ENCODE data around the gene GOLIM4. TPM values are rescaled to one million over a fixed set of nuclear protein-coding genes. Genes with fewer than 3 reads are reported as not detected.

Gene GOLIM4
- total RNA-seq, 1 experiment from 2014 or later = 30.0 TPM

GRCh38 chr3:167973046-167973445 lies 122.7 kb downstream of the GOLIM4 start (continued):
- TF ChIP-seq ZMAT4 (CRISPR knock-in tag; IDR thresholded peaks at IDR 0.05) (no peak), ARID4B (CRISPR knock-in tag; IDR thresholded peaks at IDR 0.05; ENCODE audit: borderline replicate concordance) (no peak), USF1 (CRISPR knock-in tag; IDR thresholded peaks at IDR 0.05) (no peak), GRHL2 (CRISPR knock-in tag; IDR thresholded peaks at IDR 0.05; ENCODE audit: insufficient replicate concordance, severe bottlenecking) (no peak), RELA (CRISPR knock-in tag; IDR thresholded peaks at IDR 0.05; ENCODE audit: borderline replicate concordance) (no peak), GTF2I (CRISPR knock-in tag; conservative IDR thresholded peaks at IDR 0.05) (no peak), ZNF423 (CRISPR knock-in tag; IDR thresholded peaks at IDR 0.05) (no peak)

- DNase-seq (ENCODE audit: low spot score) = no peak
- H3K27me3 Mint-ChIP-seq (ENCODE audit: low read depth) = no peaks in the 10 kb centered on the region
- H3K4me1 Mint-ChIP-seq = no peaks in the 10 kb centered on the region
- no peak for ATAC-seq
- no peak overlapping the region for H3K4me3 Mint-ChIP-seq
- no peak overlapping the region for H3K27ac Mint-ChIP-seq
- no peaks in the 10 kb centered on the region for H3K36me3 Mint-ChIP-seq
- no peaks in the 10 kb centered on the region for H3K9me3 Mint-ChIP-seq
- ChIA-PET POLR2A (no interaction called here), CTCF (no interaction called here)
- TF ChIP-seq ARID4B (CRISPR knock-in tag; IDR thresholded peaks at IDR 0.05; ENCODE audit: borderline replicate concordance) = no peak
- TF ChIP-seq PRRX2 (CRISPR knock-in tag; IDR thresholded peaks at IDR 0.05) = no peak
- no peak for TF ChIP-seq RORB (CRISPR knock-in tag; IDR thresholded peaks at IDR 0.05)
- TF ChIP-seq AFF4 (CRISPR knock-in tag; IDR thresholded peaks at IDR 0.05; ENCODE audit: borderline replicate concordance) = no peak
- TF ChIP-seq EMX1 (CRISPR knock-in tag; IDR thresholded peaks at IDR 0.05) = no peak
- no peak for TF ChIP-seq USF2 (CRISPR knock-in tag; IDR thresholded peaks at IDR 0.05)
- TF ChIP-seq ZNF396 (CRISPR knock-in tag; IDR thresholded peaks at IDR 0.05; ENCODE audit: borderline replicate concordance) = no peak
- no peak for TF ChIP-seq NR1H2 (CRISPR knock-in tag; IDR thresholded peaks at IDR 0.05)
- no peak for TF ChIP-seq FOXK1 (CRISPR knock-in tag; IDR thresholded peaks at IDR 0.05)
- TF ChIP-seq NR3C1 (CRISPR knock-in tag; conservative IDR thresholded peaks at IDR 0.05; ENCODE audit: low read depth) = no peak
- TF ChIP-seq GABPB1 (CRISPR knock-in tag; IDR thresholded peaks at IDR 0.05) = no peak
- TF ChIP-seq JUN (CRISPR knock-in tag; IDR thresholded peaks at IDR 0.05) = no peak
- no peak for TF ChIP-seq OVOL2 (CRISPR knock-in tag; IDR thresholded peaks at IDR 0.05; ENCODE audit: borderline replicate concordance)
- TF ChIP-seq NR2C2 (CRISPR knock-in tag; IDR thresholded peaks at IDR 0.05) = no peak
These were observed 123.2 kb downstream of the GOLIM4 start for GRCh38 chr3:167972502-167972901.

All from WTC11 (cell line).